Measurements from ENCODE around the gene CNDP2. TPM values are rescaled to one million over a fixed set of nuclear protein-coding genes. Genes with fewer than 3 reads are reported as not detected.

Gene CNDP2
- 53.1 and 66.6 TPM in 2 replicates for total RNA-seq

GRCh38 chr18:74495581-74496507 is at the start of gene CNDP2:
TSS of gene CNDP2 (plus strand) at chr18:74496363. CDS start at chr18:74499974, 3,611 bp downstream.

GRCh38 chr18:74457043-74457724 is 39.0 kb upstream of the CNDP2 start, which contains the start of gene DIPK1C:
TSS of gene DIPK1C (minus strand) at chr18:74457308. CDS start at chr18:74457259, 49 bp downstream.

GRCh38 chr18:74534150-74534969 is 38.2 kb downstream of the CNDP2 start, which contains the start of gene CNDP1:
TSS of gene CNDP1 (plus strand) at chr18:74534500. CDS start at chr18:74534668, 168 bp downstream.

Other genes starting within 250 kb of the CNDP2 start
- 67.9 and 68.8 TPM in 2 replicates for gene CYB5A, start 204.4 kb upstream of the CNDP2 start, total RNA-seq
- not detected in 2 replicates for gene C18orf63, start 180.5 kb upstream of the CNDP2 start, total RNA-seq
- not detected in 2 replicates for gene DIPK1C, start 39.1 kb upstream of the CNDP2 start, total RNA-seq
- not detected in 2 replicates for gene CNDP1, start 38.1 kb downstream of the CNDP2 start, total RNA-seq
- 4.4 and 5.8 TPM in 2 replicates for gene ZNF407, start 101.5 kb downstream of the CNDP2 start, total RNA-seq